GM12878 (cell line): Measurements from ENCODE around the gene ATP6V0A4. TPM values are rescaled to one million over a fixed set of nuclear protein-coding genes. Genes with fewer than 3 reads are reported as not detected.

Experiments
- ATAC-seq: fragments of 200-7000 bp; cut with Tn5 transposase; 3 replicates; pipeline ENCODE4 v1.9.1; 2020; ENCODE audit warnings: mild to moderate bottlenecking, moderate library complexity
- BruUV-seq: library from RNA; stranded (reverse); fragments of 400-500 nt; replicated peaks from 2 replicates; lab custom pipeline; 2021; lab: Mats Ljungman, UMichigan
- CTCF ChIA-PET: fragments of 300-600 bp; sonication (Branson Sonifier 250); formaldehyde crosslinking; extraction: SDS; loops from one replicate; lab custom pipeline; 2021; ENCODE audit warnings: inconsistent platforms; lab: Yijun Ruan, JAX
- POLR2A ChIA-PET: fragments of 350-600 bp; formaldehyde crosslinking; extraction: SDS; loops from one replicate; lab custom pipeline; 2021; ENCODE audit warnings: inconsistent platforms; lab: Charles Lee
- RAD21 ChIA-PET: fragments of 300-600 bp; sonication (Branson Sonifier 250); formaldehyde crosslinking; loops from one replicate; lab custom pipeline; 2023; ENCODE audit warnings: antibody characterized with exemption; ENCODE audit not compliant: unreplicated experiment; lab: Charles Lee
- SMC1A ChIA-PET: fragments of 300-600 bp; sonication (Branson Sonifier 250); formaldehyde crosslinking; loops from one replicate; lab custom pipeline; 2023; ENCODE audit not compliant: unreplicated experiment, uncharacterized antibody; lab: Charles Lee
- DNase-seq: peaks from one replicate; pipeline ENCODE4 v3.0.0-alpha.2; 2011; ENCODE audit warnings: low read depth, low spot score
- FAIRE-seq: peaks from 3 replicates; lab custom pipeline; 2011; peaks lifted over from hg19 to GRCh38; lab: Jason Lieb, UNC
- H2AFZ ChIP-seq: 2 replicates; pipeline ENCODE4 v1.6.0; 2011; ENCODE audit warnings: low read depth, low read length, control low read depth; ENCODE audit not compliant: control insufficient read depth
- H3K27ac ChIP-seq: 2 replicates; pipeline ENCODE4 v1.5.1; 2011; ENCODE audit warnings: control low read depth; ENCODE audit not compliant: control insufficient read depth, insufficient read depth
- H3K27me3 ChIP-seq, 2 experiments: replicated peaks in 1 of 2; 2 replicates each; pipeline versions ENCODE4 v1.6.0 to v1.6.1; 2011; ENCODE audit warnings: low read length in 1 of 2; ENCODE audit not compliant: control insufficient read depth in 2 of 2, insufficient read depth in 2 of 2
- H3K36me3 ChIP-seq, 2 experiments: 2 replicates each; pipeline ENCODE4 v1.5.1; 2011; ENCODE audit warnings: low read length in 1 of 2; ENCODE audit not compliant: control insufficient read depth in 2 of 2, insufficient read depth in 2 of 2
- H3K4me1 ChIP-seq: 2 replicates; pipeline ENCODE4 v1.6.1; 2011; ENCODE audit warnings: mild to moderate bottlenecking, low read length, moderate library complexity, mixed read lengths; ENCODE audit not compliant: control insufficient read depth, insufficient read depth
- H3K4me2 ChIP-seq: 2 replicates; pipeline ENCODE4 v1.6.0; 2011; ENCODE audit warnings: control low read depth; ENCODE audit not compliant: control insufficient read depth, insufficient read depth
- H3K4me3 ChIP-seq: fragments of 200-600 bp; sonication (generic); 2 replicates; pipeline ENCODE4 v1.5.1; 2016
- H3K79me2 ChIP-seq: 2 replicates; pipeline ENCODE4 v1.6.0; 2011; ENCODE audit warnings: low read length; ENCODE audit not compliant: control insufficient read depth, insufficient read depth
- H3K9ac ChIP-seq: 2 replicates; pipeline ENCODE4 v1.8.0; 2011; ENCODE audit warnings: low read length, control low read depth, mixed read lengths; ENCODE audit not compliant: control insufficient read depth, insufficient read depth
- H3K9me3 ChIP-seq: replicated peaks from 3 replicates; pipeline ENCODE4 v1.5.1; 2011; ENCODE audit warnings: mild to moderate bottlenecking, low read length; ENCODE audit not compliant: control insufficient read depth, insufficient read depth
- H4K20me1 ChIP-seq: 2 replicates; pipeline ENCODE4 v1.6.0; 2011; ENCODE audit not compliant: control insufficient read depth, insufficient read depth
- ATF7 ChIP-seq: fragments of 450-650 bp; IDR thresholded peaks from 2 replicates; pipeline ENCODE4 v1.6.1; 2016; ENCODE audit warnings: low read depth, mild to moderate bottlenecking
- BMI1 ChIP-seq: fragments of 450-650 bp; IDR thresholded peaks from 2 replicates; pipeline ENCODE4 v1.6.1; 2016; ENCODE audit warnings: mild to moderate bottlenecking, moderate library complexity, borderline replicate concordance
- GABPA ChIP-seq: IDR thresholded peaks from 2 replicates; pipeline ENCODE4 v1.6.1; 2014; ENCODE audit warnings: antibody characterized with exemption, low read depth, mild to moderate bottlenecking, inconsistent platforms
- LARP7 ChIP-seq: fragments of 450-650 bp; IDR thresholded peaks from 2 replicates; pipeline ENCODE4 v1.6.1; 2017; ENCODE audit warnings: mild to moderate bottlenecking
- PAX8 ChIP-seq: fragments of 450-650 bp; IDR thresholded peaks from 2 replicates; pipeline ENCODE4 v1.6.1; 2017; ENCODE audit warnings: mild to moderate bottlenecking, moderate library complexity
- RAD51 ChIP-seq: fragments of 450-650 bp; IDR thresholded peaks from 2 replicates; pipeline ENCODE4 v1.6.1; 2016; ENCODE audit warnings: moderate library complexity, mild to moderate bottlenecking, inconsistent platforms
- SKIL ChIP-seq: fragments of 450-650 bp; IDR thresholded peaks from 2 replicates; pipeline ENCODE4 v1.6.1; 2017; ENCODE audit warnings: mild to moderate bottlenecking, low read depth, inconsistent platforms; ENCODE audit not compliant: poor library complexity, severe bottlenecking
- ZNF207 ChIP-seq: fragments of 450-650 bp; IDR thresholded peaks from 2 replicates; pipeline ENCODE4 v1.6.1; 2014; ENCODE audit warnings: antibody characterized with exemption, mild to moderate bottlenecking, borderline replicate concordance
- WGBS: methylation state at CpG from one replicate; pipeline ENCODE4 v1.1.6; 2016; ENCODE audit warnings: low lambda C conversion rate; ENCODE audit not compliant: insufficient replicate concordance, insufficient coverage; ENCODE audit errors: missing lambda C conversion rate; 5-methylcytosine and 5-hydroxymethylcytosine counted together
- in situ Hi-C: fragments of 300-500 bp; cut with MboI; formaldehyde crosslinking; loops from 9 replicates; pipeline ENCODE4 v1.14.3; 2018; ENCODE audit warnings: mixed read lengths
- intact Hi-C: fragments of 100-400 bp; cut with micrococcal nuclease; formaldehyde crosslinking; loops from one replicate; pipeline ENCODE4 v1.14.2; 2022; ENCODE audit not compliant: unreplicated experiment
- polyA plus RNA-seq, 11 experiments: library from polyadenylated mRNA; depleted of rRNA in 4 of 11; unstranded in 6 of 11; stranded (reverse) in 5 of 11; fragments of >200 nt; fragmentation: Nextera tagmentation in 4 of 11; fragmentation: Illumina TruSeq in 1 of 11; extraction: Ambion mirVana in 4 of 11; extraction: Trizol in 1 of 11; gene quantifications; 1 replicate in 1 of 11; 2 replicates in 10 of 11; pipeline versions ENCODE4 v1.2.1 to v1.2.3, GENCODE V29; 2011 to 2016; ENCODE audit warnings: inconsistent platforms in 2 of 11, missing spikeins in 2 of 11, low read depth in 1 of 11
- total RNA-seq, 4 experiments: library from RNA; depleted of rRNA in 3 of 4; stranded (reverse); fragments of >200 nt in 3 of 4; fragmentation: Illumina TruSeq in 1 of 4; extraction: Trizol in 1 of 4; gene quantifications; 2 replicates each; pipeline versions ENCODE4 v1.2.1 to v1.2.3, GENCODE V29; 2013 to 2021

ATP6V0A4 gene
- total and polyA plus RNA-seq, 10 of the 15 experiments (the other 5 are each of a cell fraction or from before 2014, with no cell fraction given): not detected

GRCh38 chr7:138833596-138833995, 35.6 kb upstream of the ATP6V0A4 start:
- Histone ChIP-seq H3K79me2 (no peaks in the 10 kb centered on the region), H3K27me3 (no peaks in the 10 kb centered on the region), H3K4me2 (no peak overlapping the region), H3K27ac (no peak overlapping the region), H3K4me3 (no peak overlapping the region), H2AFZ (no peak overlapping the region), H3K36me3 (no peaks in the 10 kb centered on the region), H3K9me3 (no peaks in the 10 kb centered on the region)
- POLR2A ChIA-PET: interaction anchor here (0.6 kb wide), 1 partner anchor 36 kb away, joined by 4 read pairs; no protein-coding TSS in a partner anchor
- SMC1A ChIA-PET: interaction anchor here (0.8 to 1.3 kb wide), 3 partner anchors 18 to 25 kb away, joined by 3 read pairs; no protein-coding TSS in a partner anchor
- DNase-seq: no peak
- no peak for ATAC-seq
- BruUV-seq: no TSS peak
- in situ Hi-C loops: no loop called here
- intact Hi-C loops: no loop called here
- CTCF ChIA-PET: interaction anchor here (1.2 to 1.3 kb wide), 2 partner anchors 53 to 95 kb away, joined by 3 to 4 read pairs; no protein-coding TSS in a partner anchor
- TF ChIP-seq BMI1 (no peak), ATF7 (no peak), RAD51 (no peak), LARP7 (no peak), PAX8 (no peak), SKIL (no peak), GABPA (no peak), ZNF207 (no peak)
- TF ChIP-seq, all 136 proteins: peak for 0
- Histone ChIP-seq H3K9ac (no peak overlapping the region), H3K4me1 (no peaks in the 10 kb centered on the region), H4K20me1 (no peaks in the 10 kb centered on the region)
- RAD21 ChIA-PET: no interaction called here
- no peak for FAIRE-seq
- 15% methylated on average over 5 of the region's 5 CpGs for WGBS
